Astrocyte of the cerebellum (primary cell): ENCODE measurements around the gene ZNF550.
"Not testable (repeated sequence)": the region's sequence is repeated elsewhere in the genome, so short reads cannot be mapped to it uniquely, and the experiment has no call there.

ENCODE experiments used
- DNase-seq: peaks from one replicate; pipeline ENCODE4 v3.0.0-alpha.2; 2011; ENCODE audit warnings: low read depth
- H3K4me3 ChIP-seq: 2 replicates; pipeline ENCODE4 v1.5.1; 2011; ENCODE audit warnings: mild to moderate bottlenecking, low read depth, low read length, moderate library complexity
- in situ Hi-C: cut with HindIII; loops from 2 replicates; pipeline ENCODE4 v1.10.0; 2017; ENCODE audit warnings: low sequenced_read_pairs

The ZNF550 gene

DNA sequence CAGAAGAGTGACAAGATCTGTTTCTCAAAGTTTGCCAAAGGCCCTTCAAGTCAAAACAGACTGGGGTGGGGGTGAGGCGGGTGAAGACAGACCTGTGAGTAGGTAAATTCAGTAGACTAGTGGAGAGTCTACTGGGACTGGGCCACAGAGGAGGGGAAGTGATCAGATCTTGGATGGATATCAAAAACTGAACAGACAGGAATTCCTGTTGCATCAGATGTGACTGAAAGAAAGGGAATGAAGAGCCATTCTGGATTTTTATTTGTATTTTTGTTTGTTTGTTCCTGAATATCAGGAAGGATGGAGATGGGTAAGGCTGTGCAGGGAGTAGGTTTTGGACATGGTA lies 71.4 kb downstream of the ZNF550 start:
- in situ Hi-C loops, DNase-seq: not testable (repeated sequence)
- peak overlapping the region; percentile 89 for H3K4me3 ChIP-seq

DNA sequence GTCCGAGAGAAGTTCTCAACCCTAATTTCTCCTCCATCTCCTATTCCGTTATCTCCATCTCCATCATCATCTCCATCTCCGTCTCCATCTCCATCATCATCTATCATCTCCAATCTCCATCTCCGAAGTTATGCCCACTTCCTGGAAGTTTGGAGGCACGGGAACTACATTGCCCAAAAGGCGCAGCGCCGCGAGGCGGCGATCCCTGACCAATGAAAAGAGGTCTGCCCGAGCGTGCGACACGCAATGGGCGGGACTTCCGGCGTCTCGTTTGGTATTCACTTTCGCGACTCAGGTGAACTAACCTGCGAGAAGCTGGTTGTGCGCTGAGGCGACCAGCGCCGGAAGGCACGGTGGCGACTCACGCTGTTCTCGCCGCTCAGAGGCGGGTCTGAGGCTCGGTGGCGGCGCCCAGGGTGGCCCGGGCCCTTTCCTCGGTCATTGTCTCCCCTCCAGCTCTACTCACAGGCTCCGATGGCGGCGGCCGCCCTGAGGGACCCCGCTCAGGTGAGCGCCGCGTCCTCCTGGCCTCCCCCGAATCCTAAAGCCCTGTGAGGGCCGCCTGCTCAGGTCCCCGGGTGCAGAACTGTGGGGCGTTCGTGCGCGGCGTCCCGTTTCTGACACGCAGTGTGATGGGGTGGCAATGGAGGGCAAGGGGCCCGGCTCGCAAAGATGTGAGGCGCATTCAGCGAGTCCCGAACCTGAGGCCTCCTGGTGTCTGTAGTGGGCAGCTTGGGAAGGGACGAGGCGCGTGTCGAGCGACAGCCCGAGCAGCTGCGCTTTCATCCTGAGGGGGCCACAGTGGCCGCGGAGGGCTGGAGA lies 72.0 kb downstream of the ZNF550 start, which contains the start of gene ZNF419:
ZNF419 (plus strand) TSS at position 274 of the 822 bp plus-strand sequence; CDS start at position 475, 201 bp downstream.
- DNase-seq: peak; percentile 63
- H3K4me3 ChIP-seq: peak within 1 kb of the TSS; percentile 89
- in situ Hi-C loops: not testable (repeated sequence)
